Naive thymus-derived CD4-positive, alpha-beta T cell (primary cell): ENCODE data around the gene CTPS2. TPM values are rescaled to one million over a fixed set of nuclear protein-coding genes. Genes with fewer than 3 reads are reported as not detected.

Experiments used
- ATAC-seq: fragments of 150-1000 bp; cut with Tn5 transposase; 2 replicates; pipeline ENCODE4 v1.10.0; 2021; ENCODE audit warnings: mild to moderate bottlenecking, moderate library complexity
- CTCF ChIA-PET: fragments of 350-600 bp; sonication (Branson Sonifier 250); formaldehyde crosslinking; loops from one replicate; lab custom pipeline; 2021; ENCODE audit warnings: antibody characterized with exemption; lab: Charles Lee
- POLR2A ChIA-PET: fragments of 350-600 bp; sonication (Branson Sonifier 250); formaldehyde crosslinking; loops from one replicate; lab custom pipeline; 2021; ENCODE audit warnings: antibody characterized with exemption, inconsistent platforms; lab: Charles Lee
- DNase-seq, 9 donors: peaks; one replicate each; pipeline versions ENCODE4 v3.0.0 to v3.0.0-alpha.2; 2020 to 2022; ENCODE audit warnings: mixed read lengths in 1 of 9
- H3K27ac ChIP-seq: one replicate; pipeline ENCODE4 v1.7.0; 2013; ENCODE audit warnings: mild to moderate bottlenecking, low read depth, low read length, moderate library complexity
- H3K27me3 ChIP-seq, 2 donors: one replicate each; pipeline ENCODE4 v1.7.0; 2013; ENCODE audit warnings: low read length in 2 of 2, mild to moderate bottlenecking in 2 of 2, moderate library complexity in 2 of 2; ENCODE audit not compliant: control insufficient read depth in 2 of 2, insufficient read depth in 2 of 2
- H3K36me3 ChIP-seq, 3 experiments: 1 replicate in 2 of 3; 2 replicates in 1 of 3; pipeline ENCODE4 v1.7.0; 2013; ENCODE audit warnings: low read length in 3 of 3, mild to moderate bottlenecking in 3 of 3, moderate library complexity in 1 of 3; ENCODE audit not compliant: insufficient read depth in 3 of 3, control insufficient read depth in 2 of 3
- H3K4me1 ChIP-seq, 2 donors: one replicate each; pipeline ENCODE4 v1.7.0; 2013; ENCODE audit warnings: low read length in 2 of 2, mild to moderate bottlenecking in 2 of 2, moderate library complexity in 1 of 2; ENCODE audit not compliant: control insufficient read depth in 2 of 2, insufficient read depth in 2 of 2
- H3K4me3 ChIP-seq: 2 replicates; pipeline ENCODE4 v1.7.0; 2013; ENCODE audit warnings: mild to moderate bottlenecking, low read length
- H3K9me3 ChIP-seq, 3 experiments: 1 replicate in 2 of 3; 2 replicates in 1 of 3; pipeline ENCODE4 v1.7.0; 2013; ENCODE audit warnings: low read length in 3 of 3; ENCODE audit not compliant: control insufficient read depth in 2 of 3
- H3K27ac Mint-ChIP-seq, 9 donors: one replicate each; pipeline ENCODE4 v1.8.0; 2020 to 2022; ENCODE audit warnings: mixed read lengths in 9 of 9, mild to moderate bottlenecking in 8 of 9, moderate library complexity in 5 of 9, inconsistent platforms in 2 of 9
- H3K27me3 Mint-ChIP-seq, 5 donors: one replicate each; pipeline ENCODE4 v1.8.0; 2021 to 2022; ENCODE audit warnings: mixed read lengths in 5 of 5, mild to moderate bottlenecking in 1 of 5
- H3K36me3 Mint-ChIP-seq, 5 donors: one replicate each; pipeline ENCODE4 v1.8.0; 2020 to 2022; ENCODE audit warnings: mixed read lengths in 5 of 5, mild to moderate bottlenecking in 3 of 5, inconsistent platforms in 1 of 5
- H3K4me1 Mint-ChIP-seq, 7 donors: one replicate each; pipeline ENCODE4 v1.8.0; 2020 to 2022; ENCODE audit warnings: mixed read lengths in 7 of 7, mild to moderate bottlenecking in 3 of 7, inconsistent platforms in 1 of 7
- H3K4me3 Mint-ChIP-seq, 10 donors: one replicate each; pipeline ENCODE4 v1.8.0; 2020 to 2022; ENCODE audit warnings: mild to moderate bottlenecking in 10 of 10, mixed read lengths in 10 of 10, moderate library complexity in 6 of 10, inconsistent platforms in 2 of 10
- H3K9me3 Mint-ChIP-seq, 11 donors: one replicate each; pipeline ENCODE4 v1.8.0; 2020 to 2022; ENCODE audit warnings: mixed read lengths in 11 of 11, mild to moderate bottlenecking in 4 of 11, inconsistent platforms in 1 of 11, moderate library complexity in 1 of 11
- intact Hi-C, 2 donors: fragments of 100-400 bp; cut with micrococcal nuclease; formaldehyde crosslinking; loops; one replicate each; pipeline ENCODE4 v1.15.1; 2023
- polyA plus RNA-seq, 2 donors: library from polyadenylated mRNA; unstranded; fragments of 300-500 nt; fragmentation: Illumina TruSeq; gene quantifications; one replicate each; pipeline ENCODE4 v1.2.3, GENCODE V29; 2021
- total RNA-seq, 6 experiments: library from RNA in 5 of 6; stranded (reverse) in 5 of 6; gene quantifications; 1 replicate in 5 of 6; 2 replicates in 1 of 6; pipeline ENCODE4 v1.2.3 and lab custom pipeline; 2021 to 2026

The CTPS2 gene
- total and polyA plus RNA-seq, 7 experiments from 2014 or later = 2.7 to 8.9 (median 5.6) TPM

DNA sequence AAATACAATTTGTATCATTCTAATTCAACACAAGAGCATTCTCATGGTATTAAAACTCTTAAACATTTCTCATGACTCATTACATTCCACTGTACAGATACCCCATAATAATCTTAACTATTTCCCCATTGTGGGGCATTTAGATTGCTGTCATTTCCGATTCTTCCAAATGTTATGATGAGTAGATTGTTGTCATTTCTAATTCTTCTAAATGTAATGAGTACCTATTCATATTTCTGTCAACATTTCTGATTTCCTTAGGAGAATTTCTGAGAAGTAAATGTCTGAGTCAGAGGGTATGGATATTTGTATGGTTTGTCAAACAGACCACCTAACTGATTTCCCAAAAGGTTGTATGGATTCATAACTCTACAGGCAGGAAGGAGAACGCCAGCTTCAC lies 54.2 kb downstream of the CTPS2 start:
- H3K9me3 ChIP-seq = no peaks in the 10 kb centered on the region
- no peaks in the 10 kb centered on the region for H3K27me3 Mint-ChIP-seq
- peaks cover 0 to 5% (median 3%) of the 10 kb centered on the region in 5 donors for H3K36me3 Mint-ChIP-seq
- ATAC-seq (no peak), DNase-seq (no peak)
- H3K36me3 ChIP-seq = no peaks in the 10 kb centered on the region
- no peaks in the 10 kb centered on the region for H3K4me1 Mint-ChIP-seq
- H3K4me1 ChIP-seq = no peaks in the 10 kb centered on the region
- POLR2A ChIA-PET = interaction anchor here (0.7 kb wide), 1 partner anchor 901 kb away, joined by 3 read pairs; no protein-coding TSS in a partner anchor
- CTCF ChIA-PET = no interaction called here
- intact Hi-C loops = no loop called here
- H3K27ac ChIP-seq = no peak overlapping the region
- no peaks in the 10 kb centered on the region for H3K27me3 ChIP-seq
- no peak overlapping the region for H3K27ac Mint-ChIP-seq
- peaks cover 0 to 2% (median 0%) of the 10 kb centered on the region in 11 donors for H3K9me3 Mint-ChIP-seq
- H3K4me3 ChIP-seq = no peak overlapping the region
- no peak overlapping the region for H3K4me3 Mint-ChIP-seq

DNA sequence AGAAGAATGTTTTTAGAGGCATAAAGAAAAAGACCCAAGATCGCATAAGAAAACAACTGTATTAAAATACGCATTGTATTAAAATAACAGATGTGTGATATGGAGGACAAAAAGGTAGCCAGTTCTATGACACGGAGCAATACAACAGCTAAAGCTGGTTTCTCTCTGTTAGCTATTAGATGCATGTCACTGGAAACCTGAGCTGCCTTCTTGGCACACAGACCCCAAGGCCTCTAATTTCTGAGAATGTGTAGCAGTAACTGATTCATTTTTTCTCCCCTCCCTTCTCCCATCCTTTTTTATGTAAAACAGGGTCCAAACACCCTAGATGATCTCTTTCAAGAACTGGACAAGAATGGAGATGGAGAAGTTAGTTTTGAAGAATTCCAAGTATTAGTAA lies 58.4 kb downstream of the CTPS2 start:
- Histone ChIP-seq H3K9me3 (no peaks in the 10 kb centered on the region), H3K27ac (no peak overlapping the region), H3K4me1 (no peaks in the 10 kb centered on the region), H3K4me3 (no peak overlapping the region), H3K36me3 (no peaks in the 10 kb centered on the region), H3K27me3 (no peaks in the 10 kb centered on the region)
- Mint-ChIP-seq H3K27me3 (no peaks in the 10 kb centered on the region), H3K9me3 (peaks cover 0 to 2% (median 0%) of the 10 kb centered on the region in 11 donors), H3K27ac (no peak overlapping the region), H3K4me3 (no peak overlapping the region), H3K36me3 (peaks cover 0 to 7% (median 4%) of the 10 kb centered on the region in 5 donors), H3K4me1 (no peaks in the 10 kb centered on the region)
- POLR2A ChIA-PET = no interaction called here
- CTCF ChIA-PET = no interaction called here
- DNase-seq (no peak), ATAC-seq (no peak)
- intact Hi-C loops = no loop called here

DNA sequence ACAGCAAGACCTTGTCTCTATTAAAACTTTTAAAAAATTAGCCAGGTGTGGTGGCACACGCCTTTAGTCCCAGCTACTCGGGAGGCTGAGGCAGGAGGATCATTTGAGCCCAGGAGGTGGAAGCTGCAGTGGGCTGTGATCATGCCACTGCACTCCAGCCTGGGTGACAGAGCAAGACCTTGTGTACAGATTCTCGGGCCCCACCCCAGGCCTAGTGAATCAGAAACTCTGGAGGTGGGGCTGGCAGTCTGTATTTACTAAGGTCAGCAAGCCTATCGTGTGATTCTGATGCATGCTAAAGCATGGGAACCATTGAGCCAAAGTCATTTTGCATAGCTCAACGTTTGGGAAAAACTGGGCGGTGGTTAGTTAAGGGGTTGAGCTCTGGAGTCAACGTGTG lies 59.0 kb downstream of the CTPS2 start:
- no peaks in the 10 kb centered on the region for H3K4me1 Mint-ChIP-seq
- Histone ChIP-seq H3K4me3 (no peak overlapping the region), H3K4me1 (no peaks in the 10 kb centered on the region), H3K27me3 (no peaks in the 10 kb centered on the region), H3K27ac (no peak overlapping the region), H3K9me3 (no peaks in the 10 kb centered on the region), H3K36me3 (no peaks in the 10 kb centered on the region)
- no peak overlapping the region for H3K27ac Mint-ChIP-seq
- ChIA-PET CTCF (no interaction called here), POLR2A (no interaction called here)
- H3K36me3 Mint-ChIP-seq = peaks cover 0 to 5% (median 4%) of the 10 kb centered on the region in 5 donors
- H3K9me3 Mint-ChIP-seq = peaks cover 0 to 2% (median 0%) of the 10 kb centered on the region in 11 donors
- H3K27me3 Mint-ChIP-seq = no peaks in the 10 kb centered on the region
- DNase-seq = no peak
- intact Hi-C loops = no loop called here
- ATAC-seq = no peak
- no peak overlapping the region for H3K4me3 Mint-ChIP-seq

DNA sequence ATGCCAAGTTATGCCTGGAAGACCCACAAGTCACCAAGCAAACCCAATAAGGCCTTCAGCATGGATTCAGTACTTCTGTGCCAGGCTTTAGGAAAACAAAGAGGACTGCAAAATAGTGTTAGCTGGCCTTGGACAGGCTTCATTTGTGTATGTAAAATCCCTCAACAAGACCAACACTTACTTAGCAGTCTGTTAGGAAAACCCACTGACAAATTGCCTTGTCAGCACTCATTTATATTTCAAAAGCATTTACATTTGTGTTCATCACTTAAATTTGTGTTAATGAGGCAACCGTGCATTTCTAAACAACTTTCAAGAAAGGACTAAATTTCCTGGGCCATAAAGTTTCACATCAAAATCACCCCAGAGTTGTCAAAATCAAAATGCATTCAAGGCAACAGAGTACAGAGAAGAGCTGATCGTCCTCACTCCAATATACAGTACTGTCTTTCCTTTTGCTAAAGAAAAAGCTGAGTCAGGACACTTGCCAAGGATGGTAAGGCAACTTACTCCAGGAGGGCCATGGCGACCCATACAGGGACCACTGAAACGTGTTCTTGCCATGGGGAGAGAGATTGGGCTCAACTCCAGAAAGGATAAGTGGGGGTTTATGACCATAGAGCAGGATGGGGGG lies 61.0 kb downstream of the CTPS2 start:
- DNase-seq (no peak), ATAC-seq (no peak)
- no peak overlapping the region for H3K27ac ChIP-seq
- ChIA-PET CTCF (no interaction called here), POLR2A (no interaction called here)
- Mint-ChIP-seq H3K27ac (no peak overlapping the region), H3K36me3 (peaks cover 0 to 10% (median 4%) of the 10 kb centered on the region in 5 donors), H3K4me3 (no peak overlapping the region), H3K4me1 (peaks cover 0 to 2% (median 0%) of the 10 kb centered on the region in 7 donors), H3K27me3 (no peaks in the 10 kb centered on the region), H3K9me3 (peaks cover 0 to 2% (median 0%) of the 10 kb centered on the region in 11 donors)
- H3K4me3 ChIP-seq = no peak overlapping the region
- H3K27me3 ChIP-seq = no peaks in the 10 kb centered on the region
- intact Hi-C loops = no loop called here
- no peaks in the 10 kb centered on the region for H3K9me3 ChIP-seq
- H3K4me1 ChIP-seq = no peaks in the 10 kb centered on the region
- H3K36me3 ChIP-seq = no peaks in the 10 kb centered on the region

DNA sequence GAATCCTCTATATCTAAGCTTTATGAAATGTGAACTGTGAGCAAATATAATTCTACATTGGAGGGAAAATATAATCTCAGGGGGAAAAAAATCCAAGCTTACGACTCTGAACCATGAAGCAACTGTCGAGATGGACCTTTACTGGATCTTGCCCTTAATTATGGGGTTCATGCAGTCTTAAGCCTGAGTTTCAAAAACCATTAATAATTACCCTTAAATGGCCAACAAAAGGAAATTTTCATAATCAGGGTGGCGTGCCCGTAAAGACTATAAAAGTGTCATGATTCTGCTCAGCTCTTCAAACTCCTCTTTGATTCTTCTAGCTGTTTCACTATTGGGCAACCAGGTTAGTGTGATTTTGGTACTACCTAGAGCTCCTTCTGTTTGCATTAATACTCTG lies 62.6 kb downstream of the CTPS2 start, which contains the start of gene S100G:
Gene S100G, plus strand, starts transcription at position 301 of the 400 bp plus-strand sequence. CDS start 849 bp downstream, outside the sequence.
- Histone ChIP-seq H3K9me3 (no peaks in the 10 kb centered on the region), H3K4me1 (no peaks in the 10 kb centered on the region), H3K36me3 (no peaks in the 10 kb centered on the region), H3K27ac (no peak within 1 kb of the TSS), H3K27me3 (no peaks in the 10 kb centered on the region), H3K4me3 (no peak within 1 kb of the TSS)
- Mint-ChIP-seq H3K9me3 (no peaks in the 10 kb centered on the region), H3K27me3 (no peaks in the 10 kb centered on the region), H3K36me3 (peaks cover 0 to 10% (median 4%) of the 10 kb centered on the region in 5 donors), H3K4me3 (no peak within 1 kb of the TSS), H3K4me1 (peaks cover 0 to 2% (median 0%) of the 10 kb centered on the region in 7 donors), H3K27ac (no peak within 1 kb of the TSS)
- ChIA-PET CTCF (no interaction called here), POLR2A (no interaction called here)
- intact Hi-C loops = no loop called here
- ATAC-seq = no peak
- no peak for DNase-seq

DNA sequence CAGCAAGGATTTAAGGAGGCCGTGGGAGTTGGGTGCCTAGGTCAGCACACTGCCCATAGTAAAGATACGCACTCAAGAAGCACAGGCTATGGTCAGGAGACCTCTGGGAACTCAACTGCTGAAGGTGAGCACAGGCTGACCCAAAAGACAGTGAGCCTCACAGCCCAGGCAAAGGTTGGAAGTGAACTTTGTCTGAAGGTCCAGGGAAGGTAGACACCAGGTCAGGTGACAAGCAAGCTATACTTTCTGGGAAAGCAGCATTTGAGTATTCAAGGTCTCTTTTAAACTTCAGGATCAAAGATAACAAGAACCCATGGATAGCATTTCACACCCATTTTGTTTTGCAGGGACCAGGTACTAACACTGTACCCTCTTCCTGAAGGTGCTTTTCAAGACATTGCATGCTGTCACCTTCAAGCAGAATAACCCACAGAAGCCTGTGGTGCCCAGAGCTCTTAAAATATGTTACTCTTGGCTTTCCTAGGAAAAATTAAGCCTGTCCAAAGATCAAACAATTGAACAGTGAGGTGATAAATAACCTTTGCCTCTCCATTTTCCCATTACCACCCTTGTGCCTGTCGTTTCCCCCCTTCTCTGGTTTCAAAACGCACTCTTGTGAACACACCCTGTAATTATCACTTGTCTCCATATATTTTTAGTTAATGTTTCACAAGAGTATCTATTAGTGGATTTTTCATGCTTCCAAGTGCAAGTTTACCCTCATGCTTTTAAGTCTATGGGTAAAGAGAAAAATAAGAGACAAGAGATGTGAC lies 65.9 kb downstream of the CTPS2 start:
- H3K4me1 ChIP-seq = no peaks in the 10 kb centered on the region
- intact Hi-C loops = no loop called here

More for the DNA sequence above, 65.9 kb downstream of the CTPS2 start:
- Mint-ChIP-seq H3K27me3 (no peaks in the 10 kb centered on the region), H3K4me3 (no peak overlapping the region), H3K27ac (no peak overlapping the region), H3K4me1 (peaks cover 0 to 5% (median 0%) of the 10 kb centered on the region in 7 donors), H3K9me3 (no peaks in the 10 kb centered on the region), H3K36me3 (peaks cover 0 to 13% (median 0%) of the 10 kb centered on the region in 5 donors)
- no peak for ATAC-seq
- Histone ChIP-seq H3K27me3 (no peaks in the 10 kb centered on the region), H3K4me3 (no peak overlapping the region), H3K36me3 (no peaks in the 10 kb centered on the region), H3K27ac (no peak overlapping the region), H3K9me3 (no peaks in the 10 kb centered on the region)
- no peak for DNase-seq
- ChIA-PET CTCF (no interaction called here), POLR2A (no interaction called here)
